ENCODE measurements around the gene CYTH3.

- TF ChIP-seq CTCF (IDR thresholded peaks at IDR 0.05), result no peak
- TF ChIP-seq POLR2A (IDR thresholded peaks at IDR 0.05), result no peak
Measured at GRCh38 chr7:6147627-6148026, 124.8 kb downstream of the CYTH3 start.
